ENCODE measurements around the gene HIBADH.

GRCh38 chr7:27616186-27616491, 46.5 kb downstream of the HIBADH start:
- no peak for TF ChIP-seq GATA2 (IDR thresholded peaks at IDR 0.05; ENCODE audit: low read depth, low read length)
- no peak for TF ChIP-seq GATA3 (IDR thresholded peaks at IDR 0.05; ENCODE audit: low read depth, low read length)
